Fibroblast of gingiva (primary cell): ENCODE measurements around the gene CLRN3.

Experiments
- DNase-seq: peaks from one replicate; pipeline ENCODE4 v3.0.0-alpha.2; 2011; ENCODE audit warnings: low read depth

The CLRN3 gene

GRCh38 chr10:127874671-127875448 is 17.9 kb downstream of the CLRN3 start:
- no peak for DNase-seq

DNA sequence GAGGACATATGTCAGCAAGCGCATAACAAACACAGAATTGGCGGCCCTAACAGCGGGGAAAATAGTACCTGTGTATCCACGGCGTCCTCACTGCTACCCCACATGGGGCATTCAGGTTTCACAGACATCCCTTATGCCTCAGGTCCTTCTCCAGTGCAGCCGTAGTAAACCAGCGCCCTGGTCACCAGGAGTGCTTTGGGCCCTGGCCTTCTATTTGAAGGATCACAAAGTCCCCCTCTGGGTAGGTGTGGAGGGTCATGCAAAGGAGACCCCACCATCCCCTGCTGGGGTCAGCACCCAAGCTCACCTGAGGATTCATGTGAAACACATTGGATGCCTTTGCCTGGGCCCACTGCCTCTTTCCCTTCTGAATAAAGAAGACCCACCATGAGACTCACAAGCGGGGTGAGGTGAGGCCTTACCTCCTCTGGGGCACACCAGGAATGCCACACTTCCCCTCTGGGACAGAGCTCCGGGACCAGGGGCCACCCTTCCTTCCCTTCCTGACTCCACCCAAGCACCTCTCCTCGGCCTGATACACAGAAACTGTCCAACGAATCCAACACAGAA is 18.8 kb downstream of the CLRN3 start:
- DNase-seq: no peak

GRCh38 chr10:127872871-127873600 is 19.7 kb downstream of the CLRN3 start:
- no peak for DNase-seq

DNA sequence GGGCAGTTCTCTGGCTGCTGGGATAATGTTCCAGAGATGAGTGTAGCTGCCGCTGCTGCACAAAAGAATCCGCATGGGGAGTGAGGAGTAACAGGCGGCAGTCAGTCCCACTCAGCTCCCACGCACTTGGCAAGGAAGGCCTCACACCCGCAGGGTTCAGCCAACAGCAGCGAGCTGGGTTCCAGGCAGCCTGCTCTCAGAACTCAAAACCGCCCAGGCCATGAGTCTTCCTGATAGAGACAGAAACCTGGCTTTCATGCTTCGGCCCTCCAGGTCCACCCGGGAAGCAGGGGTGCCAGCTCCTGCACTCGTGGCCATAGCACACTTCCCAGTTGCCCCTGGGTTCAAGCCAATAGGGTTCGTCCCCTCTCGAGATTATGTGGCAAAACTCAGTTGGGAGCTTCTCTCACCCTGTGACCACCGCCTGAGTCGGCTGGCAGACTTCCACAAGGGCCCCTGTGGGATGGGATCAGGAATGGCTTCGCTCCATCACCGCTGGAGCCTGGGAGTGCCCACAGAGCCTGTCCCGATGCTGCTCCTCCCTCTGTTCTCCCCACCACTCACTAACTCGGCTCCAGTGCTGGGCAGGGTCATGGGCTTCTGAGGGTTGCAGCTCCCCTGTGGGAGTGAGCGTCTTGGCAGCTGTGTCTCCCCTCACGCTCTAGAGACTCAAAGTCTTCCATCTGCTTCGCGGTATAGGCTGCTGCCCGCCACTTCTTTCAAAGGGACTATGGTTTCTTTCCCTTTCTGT is 20.6 kb downstream of the CLRN3 start:
- DNase-seq: no peak

GRCh38 chr10:127871631-127872010 is 21.1 kb downstream of the CLRN3 start:
- DNase-seq: no peak

- no peak for DNase-seq
Measured at GRCh38 chr10:127869329-127869728, 23.4 kb downstream of the CLRN3 start.

DNA sequence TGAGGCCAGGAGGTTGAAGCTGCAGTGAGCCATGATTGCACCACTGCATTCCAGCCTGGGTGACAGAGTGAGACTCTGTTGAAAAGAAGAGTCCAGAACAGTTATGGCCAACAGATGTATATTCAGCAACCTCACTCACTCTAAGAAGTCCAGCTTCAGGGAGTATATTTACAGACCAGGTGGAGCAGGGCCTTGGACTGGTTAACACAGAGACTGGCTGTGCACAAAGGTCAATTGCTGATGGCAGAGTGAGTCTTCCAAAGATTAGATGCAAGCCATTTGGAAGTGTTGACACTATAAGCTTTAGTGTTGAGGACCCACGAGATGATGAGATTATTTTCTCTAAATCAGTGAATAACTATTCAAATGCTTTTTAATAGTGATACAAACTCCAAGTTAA is 24.9 kb downstream of the CLRN3 start:
- DNase-seq: no peak

- no peak for DNase-seq
Measured at GRCh38 chr10:127866276-127867013, 26.3 kb downstream of the CLRN3 start.

DNA sequence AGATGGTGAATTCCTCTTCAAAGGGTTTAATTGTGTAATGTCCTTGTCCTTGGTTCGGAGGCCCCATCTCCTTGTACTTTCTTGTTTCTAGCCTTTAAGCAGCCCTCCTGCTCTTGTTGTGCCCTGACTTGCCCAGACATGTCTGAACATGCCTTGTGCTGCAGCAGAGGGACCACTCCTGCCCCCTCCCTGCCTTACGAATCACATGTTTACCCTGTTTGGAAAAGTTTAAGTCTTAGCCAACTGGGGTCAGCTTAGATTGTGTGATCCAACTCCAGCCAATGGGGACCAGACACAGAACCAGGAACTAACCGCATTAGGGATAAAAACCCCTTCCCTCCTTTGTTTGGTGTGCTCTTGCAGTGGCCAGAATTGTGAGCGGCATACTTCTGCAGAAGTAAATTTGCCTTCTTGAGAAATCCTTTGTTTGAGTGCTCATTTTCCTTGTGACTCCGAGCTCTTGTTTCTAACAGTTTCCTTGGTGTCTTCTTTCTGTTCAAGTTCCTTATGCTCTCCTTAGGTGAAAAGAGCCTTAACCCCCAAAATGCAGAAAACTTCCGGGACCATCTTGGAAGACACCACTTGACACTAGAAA is 29.4 kb downstream of the CLRN3 start:
- DNase-seq: no peak

DNA sequence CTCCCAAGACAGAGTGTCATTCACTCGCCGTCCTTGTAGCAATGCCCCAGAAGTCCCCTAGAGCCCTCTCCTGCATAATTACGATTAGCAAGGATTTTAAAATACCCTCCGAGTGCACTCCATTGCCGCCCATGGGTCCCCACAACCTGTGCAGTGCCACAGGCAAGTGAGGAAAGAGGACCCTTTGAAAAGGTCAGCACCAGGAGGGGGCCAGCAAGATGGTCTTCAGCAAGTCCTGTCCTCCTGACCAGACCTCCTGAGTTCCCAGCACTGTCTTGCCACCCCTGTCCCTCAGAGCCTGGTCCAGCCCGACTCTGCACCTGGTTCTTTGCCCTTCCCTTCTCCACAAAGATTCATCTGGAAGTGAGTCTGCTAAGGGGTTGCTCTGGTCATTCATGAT is 32.1 kb downstream of the CLRN3 start:
- DNase-seq: no peak

DNA sequence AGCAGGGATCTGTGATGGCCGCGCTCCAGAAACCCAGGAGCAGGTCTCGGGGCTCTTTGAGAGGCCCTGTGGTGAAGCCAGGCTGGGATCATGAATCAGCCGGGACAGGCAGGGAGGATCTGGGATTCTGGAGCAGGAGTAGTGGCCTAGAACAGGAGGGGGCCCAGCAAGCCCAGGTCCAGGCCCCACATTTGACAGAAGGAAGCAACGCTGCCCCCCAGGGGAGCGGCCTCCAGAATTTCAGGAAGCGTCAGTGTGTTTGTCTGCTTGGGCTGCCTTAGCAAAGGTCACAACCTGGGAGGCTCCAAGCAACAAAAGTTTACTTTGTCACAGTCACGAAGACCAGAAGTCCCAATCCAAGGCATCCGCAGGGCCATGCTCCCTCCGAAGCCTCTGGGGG is 36.8 kb downstream of the CLRN3 start:
- DNase-seq: no peak

GRCh38 chr10:127855591-127855881 is 37.2 kb downstream of the CLRN3 start:
- DNase-seq: no peak

DNA sequence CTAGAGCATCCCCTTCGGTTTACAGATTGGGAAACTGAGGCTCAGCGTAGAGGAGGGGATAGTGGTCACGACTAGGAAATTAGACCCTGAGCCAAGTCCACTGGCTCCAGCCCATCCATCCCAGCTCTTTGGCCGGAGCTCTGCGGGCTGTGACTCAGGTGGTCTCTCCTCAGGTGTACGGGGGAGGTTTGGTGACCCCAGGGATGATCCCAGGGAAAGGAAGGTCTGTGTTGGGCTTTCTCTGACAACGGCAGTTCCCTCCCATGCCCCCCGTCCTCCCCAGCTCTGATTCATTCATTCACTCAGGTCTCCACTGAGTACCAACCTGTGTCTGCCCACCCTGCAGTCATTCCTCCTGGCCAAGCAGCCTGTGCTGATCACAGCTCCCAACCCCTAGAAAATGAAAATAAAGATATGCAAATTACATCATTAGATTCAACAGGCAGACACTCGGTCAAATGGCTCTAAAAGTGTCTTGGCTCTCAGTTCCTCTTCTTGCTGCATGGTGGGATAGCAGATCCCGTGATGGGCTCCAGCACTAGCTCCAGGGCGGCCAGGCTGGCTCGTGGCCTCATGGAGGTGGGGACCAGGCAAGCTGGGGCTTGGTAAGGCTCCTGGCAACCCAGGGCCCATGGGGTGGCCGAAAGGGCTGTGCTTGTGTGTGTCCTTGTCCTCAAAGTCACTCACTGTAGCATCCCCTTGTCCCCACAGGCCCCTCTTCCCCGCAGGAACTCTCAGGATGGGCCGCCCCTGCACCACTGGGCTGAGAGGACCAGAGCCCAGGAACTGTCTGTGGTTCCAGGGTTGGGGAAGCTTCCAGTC is 37.8 kb downstream of the CLRN3 start:
- no peak for DNase-seq

- peak; percentile 44 for DNase-seq
Measured at GRCh38 chr10:127853868-127854768, 38.6 kb downstream of the CLRN3 start.

GRCh38 chr10:127852456-127852855 is 40.3 kb downstream of the CLRN3 start:
- DNase-seq: no peak

DNA sequence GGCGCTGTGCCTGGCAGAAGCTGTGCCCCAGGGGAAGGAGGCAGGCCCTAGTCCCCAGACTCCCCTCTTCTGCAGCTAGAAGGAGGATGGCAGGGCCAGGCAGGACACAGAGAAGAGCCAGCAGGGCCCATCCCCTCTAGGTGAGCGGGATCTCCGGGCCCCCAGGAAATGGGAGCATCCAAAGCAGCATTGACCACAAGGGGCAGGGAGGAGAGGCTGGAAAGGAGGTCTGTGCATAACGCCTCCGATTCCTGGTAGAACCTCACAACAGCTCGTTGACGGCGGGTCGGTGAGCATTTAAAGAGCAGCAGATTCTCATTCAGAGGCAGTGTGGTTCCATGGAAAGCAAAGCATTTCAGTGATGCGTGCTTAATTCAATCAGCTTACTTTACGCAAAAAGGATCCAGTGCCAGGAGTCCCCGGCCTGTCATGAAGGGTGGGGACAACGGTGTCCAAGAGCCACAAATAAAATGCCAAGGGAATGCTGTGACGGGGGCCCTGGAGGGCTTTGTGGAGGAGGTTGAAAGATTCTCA is 41.0 kb downstream of the CLRN3 start:
- DNase-seq: no peak

DNA sequence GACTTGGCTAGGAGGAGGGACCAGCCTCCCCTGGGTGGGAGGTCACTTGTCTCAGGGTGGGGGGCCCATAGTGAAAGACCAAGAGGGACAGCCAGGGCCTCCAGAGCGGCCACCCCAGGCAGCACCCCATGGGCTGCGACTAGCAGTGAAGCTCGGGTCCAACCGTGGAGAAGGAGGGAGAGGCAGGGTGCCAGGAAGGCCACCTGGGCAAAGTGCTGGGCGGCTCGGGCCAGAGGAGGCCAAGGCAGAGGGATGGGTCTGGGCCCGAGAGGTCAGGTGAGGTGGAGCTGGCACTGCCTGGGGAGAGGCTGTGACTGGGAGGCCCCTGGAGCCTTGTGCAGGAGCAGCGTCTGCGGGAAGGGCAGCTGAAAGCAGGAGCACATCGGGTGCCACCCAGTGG is 41.8 kb downstream of the CLRN3 start:
- DNase-seq: no peak

DNA sequence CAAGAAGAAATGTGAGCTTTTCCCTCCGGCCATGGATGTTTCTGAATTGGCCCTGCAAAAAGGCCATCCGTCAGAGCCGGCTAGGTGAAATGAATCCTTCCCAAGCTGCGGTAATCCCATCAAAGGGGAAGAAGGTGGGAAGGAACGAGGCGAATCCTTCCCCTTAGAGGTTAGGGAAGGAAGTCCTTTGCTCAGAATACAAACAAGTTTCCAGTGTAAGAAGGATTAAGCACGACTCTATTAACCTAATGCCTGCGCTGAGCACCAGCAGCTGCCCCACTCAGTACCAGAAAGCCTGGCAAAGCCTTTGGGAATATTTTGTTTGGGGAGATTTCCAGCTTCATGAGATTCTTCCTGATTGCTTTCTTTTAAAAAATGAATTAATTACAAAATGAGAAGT is 42.8 kb downstream of the CLRN3 start:
- DNase-seq: no peak

DNA sequence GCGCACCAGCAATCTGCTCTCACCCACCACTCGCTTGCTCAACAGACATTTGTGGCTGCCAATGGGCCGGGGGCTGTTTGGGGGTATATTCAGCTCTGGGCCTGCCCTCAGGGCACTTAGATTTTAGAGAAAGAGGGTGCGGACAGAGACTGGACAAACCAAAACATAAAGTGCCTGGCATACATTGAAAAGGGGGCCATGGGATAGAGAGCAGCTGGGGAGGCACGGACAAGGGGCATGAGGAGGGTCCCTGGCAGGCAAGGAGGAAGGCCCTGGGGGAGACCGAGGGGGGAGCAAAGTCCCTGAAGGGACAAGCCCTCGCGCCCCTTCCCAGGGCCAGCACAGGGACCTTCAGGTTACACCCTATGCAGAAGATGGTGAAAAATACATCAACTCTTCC is 43.5 kb downstream of the CLRN3 start:
- DNase-seq: no peak

- no peak for DNase-seq
Measured at GRCh38 chr10:127848226-127848625, 44.5 kb downstream of the CLRN3 start.
